ENCODE data around the gene ZNF768. TPM values are rescaled to one million over a fixed set of nuclear protein-coding genes. Genes with fewer than 3 reads are reported as not detected.

The ZNF768 gene
- total RNA-seq, 6 donors from 2014 or later, result 27.3 to 58.7 (median 34.8) TPM

DNA sequence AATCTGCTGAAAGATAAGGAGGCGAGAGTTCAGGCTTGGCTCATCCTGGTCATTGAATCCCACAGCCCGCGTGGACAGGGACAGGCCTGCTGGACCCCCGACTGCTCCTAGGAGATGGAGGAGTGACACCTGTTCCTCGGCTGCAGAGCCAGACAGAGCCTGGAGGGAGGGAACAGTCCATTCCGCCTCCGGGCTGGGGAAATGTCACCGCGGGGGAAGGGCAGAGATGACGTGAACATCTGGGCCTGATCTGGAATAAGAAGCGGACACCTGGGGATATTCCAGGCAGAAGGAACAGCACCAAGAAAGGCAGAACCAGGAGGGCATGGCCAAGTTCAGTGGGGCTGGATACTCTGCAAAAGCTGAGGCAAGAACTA is 6.8 kb upstream of the ZNF768 start:
- WGBS, 2 donors, result 79% methylated on average over 7 of the region's 11 CpGs
- Histone ChIP-seq H3K4me3 (peak overlapping the region in 2 of 4 donors; percentile 79 to 83), H3K27ac (peak overlapping the region in 2 of 4 donors; percentile 96 to 98), H3K36me3 (peaks cover 0 to 28% (median 14%) of the 10 kb centered on the region in 4 donors), H3K27me3 (no peaks in the 10 kb centered on the region), H3K9me3 (no peaks in the 10 kb centered on the region), H3K4me1 (peaks cover 16 to 51% (median 29%) of the 10 kb centered on the region in 4 donors)
- TF ChIP-seq CTCF (IDR thresholded peaks at IDR 0.05) (no peak), POLR2A (IDR thresholded peaks at IDR 0.05) (no peak), POLR2AphosphoS5 (IDR thresholded peaks at IDR 0.05) (no peak), EP300 (IDR thresholded peaks at IDR 0.05) (no peak)
- DNase-seq (no peak), ATAC-seq (ENCODE audit: low FRiP score in 2 of 2) (no peak)

DNA sequence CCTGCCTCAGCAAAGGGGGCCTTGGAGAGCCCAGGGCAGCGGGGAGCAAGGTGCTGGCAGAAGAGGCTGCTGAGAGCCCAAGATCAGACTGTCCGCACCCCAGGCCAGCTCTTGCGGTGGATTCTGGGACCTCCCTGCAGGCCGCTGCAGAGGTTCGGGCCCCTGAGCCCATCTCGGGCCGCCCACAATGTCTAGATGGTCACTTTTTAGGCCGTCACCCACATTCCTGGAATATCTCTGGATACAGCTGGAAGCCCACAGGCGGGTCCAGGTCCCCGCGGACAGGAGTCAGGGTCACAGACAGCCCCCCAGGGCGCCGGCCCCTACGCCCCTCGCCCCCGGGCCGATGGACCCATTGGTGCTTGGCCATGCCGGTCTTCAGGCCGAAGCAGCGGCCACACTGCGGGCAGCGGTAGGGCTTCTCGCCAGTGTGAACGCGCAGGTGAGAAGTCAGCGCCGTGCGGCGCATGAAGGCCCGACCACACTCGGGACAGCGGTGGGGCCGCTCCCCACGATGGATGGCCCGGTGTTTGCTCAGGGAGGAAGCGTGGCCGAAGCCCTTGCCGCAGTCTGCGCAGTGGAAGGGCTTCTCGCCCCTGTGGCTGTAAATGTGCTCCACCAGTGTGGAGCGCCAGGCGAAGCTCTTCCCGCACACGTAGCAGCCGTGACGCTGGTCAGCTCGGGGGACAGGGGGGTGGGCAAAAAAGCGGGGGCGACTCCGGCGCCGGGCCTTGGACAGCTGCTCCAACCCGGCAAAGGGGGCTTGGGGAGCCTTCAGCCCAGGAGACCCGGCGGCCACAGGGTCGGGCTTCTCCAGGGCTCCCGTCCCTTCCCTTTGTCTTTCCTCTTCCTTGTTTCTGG is 6.1 kb upstream of the ZNF768 start:
- ATAC-seq (ENCODE audit: low FRiP score in 2 of 2), result no peak
- DNase-seq, result peak in 1 of 2 donors; percentile 84
- H3K36me3 ChIP-seq, result peaks cover 0 to 28% (median 14%) of the 10 kb centered on the region in 4 donors
- H3K27ac ChIP-seq, result peak overlapping the region in 2 of 4 donors; percentile 96 to 98
- no peaks in the 10 kb centered on the region for H3K9me3 ChIP-seq
- H3K27me3 ChIP-seq, result no peaks in the 10 kb centered on the region
- no peak for TF ChIP-seq CTCF (IDR thresholded peaks at IDR 0.05)
- TF ChIP-seq EP300 (IDR thresholded peaks at IDR 0.05), result no peak
- no peak for TF ChIP-seq POLR2AphosphoS5 (IDR thresholded peaks at IDR 0.05)
- no peak for TF ChIP-seq POLR2A (IDR thresholded peaks at IDR 0.05)
- H3K4me3 ChIP-seq, result no peak overlapping the region
- 96% methylated on average over 19 to 54 of the region's 57 CpGs for WGBS, 2 donors
- peaks cover 22 to 57% (median 35%) of the 10 kb centered on the region in 4 donors for H3K4me1 ChIP-seq

GRCh38 chr16:30530163-30531037 is 4.0 kb upstream of the ZNF768 start:
- 73 to 82% methylated on average over 12 to 13 of the region's 13 CpGs for WGBS, 2 donors
- H3K4me3 ChIP-seq, result no peak overlapping the region
- no peaks in the 10 kb centered on the region for H3K27me3 ChIP-seq
- ATAC-seq (ENCODE audit: low FRiP score in 2 of 2), result no peak
- H3K27ac ChIP-seq, result peak overlapping the region in 2 of 4 donors; percentile 4 to 26
- H3K36me3 ChIP-seq, result peaks cover 0 to 28% (median 14%) of the 10 kb centered on the region in 4 donors
- no peak for TF ChIP-seq EP300 (IDR thresholded peaks at IDR 0.05)
- H3K9me3 ChIP-seq, result no peaks in the 10 kb centered on the region
- DNase-seq, result no peak
- peaks cover 21 to 54% (median 35%) of the 10 kb centered on the region in 4 donors for H3K4me1 ChIP-seq

DNA sequence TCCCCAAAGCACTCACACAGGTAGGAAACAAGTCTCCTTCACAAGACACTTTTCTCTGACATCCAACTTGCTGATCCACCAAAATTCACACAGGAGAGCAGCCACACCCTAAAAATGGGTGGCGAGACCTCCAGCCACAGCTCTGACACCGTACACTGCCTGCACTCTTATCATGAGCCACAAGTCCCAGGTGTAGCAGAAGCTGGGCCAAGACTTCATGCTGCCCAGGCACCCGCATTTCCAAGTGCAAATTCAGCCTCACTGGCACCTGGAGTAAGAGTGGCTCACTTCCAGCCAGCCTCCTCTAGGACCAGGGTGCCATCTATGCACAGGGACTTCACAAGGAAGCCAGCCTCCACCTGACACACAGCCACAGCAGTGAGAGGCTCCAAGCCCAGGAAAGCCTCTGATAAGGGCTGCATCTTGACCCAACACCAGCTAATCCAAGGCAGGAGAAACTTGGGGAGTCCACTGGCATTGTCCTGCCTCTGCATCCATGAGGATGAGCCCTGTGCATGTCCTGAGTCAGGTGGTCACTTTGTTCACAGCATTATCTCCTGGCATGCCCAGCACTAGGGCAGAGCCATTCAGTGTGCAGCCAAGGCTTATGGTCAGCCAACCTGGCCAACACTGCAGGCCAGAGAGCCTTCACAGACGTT is 2.6 kb upstream of the ZNF768 start:
- ATAC-seq (ENCODE audit: low FRiP score in 2 of 2) (no peak), DNase-seq (no peak)
- peak overlapping the region in 3 of 4 donors; percentile 96 to 98 (median 97) for H3K27ac ChIP-seq
- no peak overlapping the region for H3K4me3 ChIP-seq
- TF ChIP-seq EP300 (IDR thresholded peaks at IDR 0.05), result no peak
- no peak for TF ChIP-seq CTCF (IDR thresholded peaks at IDR 0.05)
- no peak for TF ChIP-seq POLR2AphosphoS5 (IDR thresholded peaks at IDR 0.05)
- peak in 1 of 4 donors; percentile 32 for TF ChIP-seq POLR2A (IDR thresholded peaks at IDR 0.05)
- H3K4me1 ChIP-seq, result peaks cover 20 to 61% (median 34%) of the 10 kb centered on the region in 4 donors
- H3K9me3 ChIP-seq, result no peaks in the 10 kb centered on the region
- no peaks in the 10 kb centered on the region for H3K27me3 ChIP-seq
- peaks cover 0 to 40% (median 22%) of the 10 kb centered on the region in 4 donors for H3K36me3 ChIP-seq
- 50 to 85% methylated on average over 1 to 4 of the region's 4 CpGs for WGBS, 2 donors
